IMR-90 (cell line): Measurements from ENCODE around the gene NUPR1. TPM values are rescaled to one million over a fixed set of nuclear protein-coding genes. Genes with fewer than 3 reads are reported as not detected.

ENCODE experiments used
- ATAC-seq: fragments of 200-7000 bp; cut with Tn5 transposase; 2 replicates; pipeline ENCODE4 v1.9.1; 2020; ENCODE audit warnings: low read depth, mild to moderate bottlenecking, moderate library complexity
- BruUV-seq: library from RNA; stranded (reverse); fragments of 400-500 nt; replicated peaks from 2 replicates; lab custom pipeline; 2021; lab: Mats Ljungman, UMichigan
- CTCF ChIA-PET: fragments of 300-600 bp; formaldehyde crosslinking; extraction: SDS; loops from one replicate; lab custom pipeline; 2021; ENCODE audit warnings: antibody characterized with exemption; lab: Yijun Ruan, JAX
- POLR2A ChIA-PET: fragments of 300-600 bp; sonication (Branson Sonifier 250); formaldehyde crosslinking; loops from one replicate; lab custom pipeline; 2022; ENCODE audit warnings: antibody characterized with exemption; ENCODE audit not compliant: unreplicated experiment; lab: Charles Lee
- DNase-seq: peaks from one replicate; pipeline ENCODE4 v3.0.0; 2013
- H2AFZ ChIP-seq: replicated peaks from 2 replicates; pipeline ENCODE3; 2013; ENCODE audit warnings: low read length, mild to moderate bottlenecking; ENCODE audit not compliant: poor library complexity
- H2AK5ac ChIP-seq: 2 replicates; pipeline ENCODE4 v1.6.1; 2013; ENCODE audit warnings: low read depth, low read length, inconsistent platforms
- H2AK9ac ChIP-seq: replicated peaks from 2 replicates; pipeline ENCODE3; 2013; ENCODE audit warnings: mild to moderate bottlenecking, low read depth, low read length, moderate library complexity; ENCODE audit not compliant: poor library complexity
- H2BK120ac ChIP-seq: 2 replicates; pipeline ENCODE4 v1.6.1; 2013; ENCODE audit warnings: low read depth, low read length, inconsistent platforms
- H2BK15ac ChIP-seq: 3 replicates; pipeline ENCODE4 v1.6.1; 2013; ENCODE audit warnings: low read depth, low read length, inconsistent platforms
- H2BK20ac ChIP-seq: 2 replicates; pipeline ENCODE4 v1.6.1; 2013; ENCODE audit warnings: low read depth, mild to moderate bottlenecking, inconsistent platforms, low read length, moderate library complexity
- H2BK5ac ChIP-seq: 2 replicates; pipeline ENCODE4 v1.6.1; 2013; ENCODE audit warnings: mild to moderate bottlenecking, low read depth, low read length, inconsistent platforms; ENCODE audit not compliant: poor library complexity, severe bottlenecking
- H3K14ac ChIP-seq: replicated peaks from 2 replicates; pipeline ENCODE4 v1.6.1; 2013; ENCODE audit warnings: low read depth, low read length, inconsistent platforms
- H3K18ac ChIP-seq: 2 replicates; pipeline ENCODE4 v1.6.1; 2013; ENCODE audit warnings: low read depth, low read length, control low read depth
- H3K23ac ChIP-seq: 2 replicates; pipeline ENCODE4 v1.6.1; 2013; ENCODE audit warnings: low read depth, low read length, inconsistent platforms
- H3K27ac ChIP-seq: 2 replicates; pipeline ENCODE4 v1.5.1; 2013; ENCODE audit warnings: mild to moderate bottlenecking, control low read depth, low read length; ENCODE audit not compliant: insufficient read depth
- H3K27me3 ChIP-seq: 2 replicates; pipeline ENCODE4 v1.6.1; 2013; ENCODE audit warnings: low read length; ENCODE audit not compliant: control insufficient read depth, insufficient read depth
- H3K36me3 ChIP-seq: 2 replicates; pipeline ENCODE4 v1.6.1; 2013; ENCODE audit warnings: low read length, mixed read lengths; ENCODE audit not compliant: control insufficient read depth, insufficient read depth
- H3K4ac ChIP-seq: 2 replicates; pipeline ENCODE4 v1.6.1; 2013; ENCODE audit warnings: low read depth, low read length, inconsistent platforms
- H3K4me1 ChIP-seq: 2 replicates; pipeline ENCODE4 v1.6.1; 2013; ENCODE audit warnings: low read length, mixed read lengths; ENCODE audit not compliant: control insufficient read depth, insufficient read depth
- H3K4me2 ChIP-seq: 2 replicates; pipeline ENCODE4 v1.6.1; 2013; ENCODE audit warnings: low read depth, mild to moderate bottlenecking, control low read depth, low read length, moderate library complexity
- H3K4me3 ChIP-seq: 2 replicates; pipeline ENCODE4 v1.5.1; 2013; ENCODE audit warnings: low read depth, mild to moderate bottlenecking, control low read depth, low read length, moderate library complexity; ENCODE audit not compliant: insufficient read depth
- H3K56ac ChIP-seq: 2 replicates; pipeline ENCODE4 v1.6.1; 2013; ENCODE audit warnings: low read length, inconsistent platforms; ENCODE audit not compliant: insufficient read depth; ENCODE audit errors: extremely low read depth
- H3K79me1 ChIP-seq, 2 experiments: 2 replicates each; pipeline ENCODE4 v1.6.1; 2013; ENCODE audit warnings: low read length in 2 of 2, inconsistent platforms in 1 of 2, low read depth in 1 of 2
- H3K9ac ChIP-seq: 2 replicates; pipeline ENCODE4 v1.6.1; 2013; ENCODE audit warnings: low read depth, low read length, control low read depth
- H3K9me1 ChIP-seq: 2 replicates; pipeline ENCODE4 v1.6.1; 2013; ENCODE audit warnings: low read length, inconsistent platforms; ENCODE audit not compliant: insufficient read depth
- H3K9me3 ChIP-seq: 2 replicates; pipeline ENCODE4 v1.6.1; 2013; ENCODE audit warnings: low read length; ENCODE audit not compliant: control insufficient read depth, insufficient read depth
- H4K20me1 ChIP-seq: 2 replicates; pipeline ENCODE4 v1.6.1; 2013; ENCODE audit warnings: low read length, inconsistent platforms; ENCODE audit not compliant: insufficient read depth
- H4K5ac ChIP-seq: 2 replicates; pipeline ENCODE4 v1.6.1; 2013; ENCODE audit warnings: mild to moderate bottlenecking, low read depth, low read length, control low read depth
- H4K8ac ChIP-seq, 2 experiments: 2 replicates each; pipeline ENCODE4 v1.6.1; 2013; ENCODE audit warnings: low read depth in 2 of 2, low read length in 2 of 2, control low read depth in 1 of 2, inconsistent platforms in 1 of 2
- H4K91ac ChIP-seq: 2 replicates; pipeline ENCODE4 v1.6.1; 2013; ENCODE audit warnings: low read depth, low read length, inconsistent platforms; ENCODE audit not compliant: insufficient read depth
- CTCF ChIP-seq: conservative IDR thresholded peaks from 2 replicates; pipeline ENCODE4 v1.5.1; 2012; ENCODE audit warnings: mild to moderate bottlenecking, low read depth, low read length, improper control_type of control experiment
- ELK1 ChIP-seq: fragments of 150-350 bp; IDR thresholded peaks from 2 replicates; pipeline ENCODE4 v1.6.1; 2016; ENCODE audit warnings: low read depth, mild to moderate bottlenecking, low read length, moderate library complexity, borderline replicate concordance
- MAZ ChIP-seq: IDR thresholded peaks from 2 replicates; pipeline ENCODE4 v1.6.1; 2012; ENCODE audit warnings: low read depth, mild to moderate bottlenecking, low read length, improper control_type of control experiment, moderate library complexity, borderline replicate concordance
- NFE2L2 ChIP-seq: fragments of 150-350 bp; IDR thresholded peaks from 2 replicates; pipeline ENCODE4 v1.6.1; 2016; ENCODE audit warnings: low read depth, mild to moderate bottlenecking, low read length
- WGBS, 2 experiments: methylation state at CpG; one replicate each; pipeline versions ENCODE4 v1.1.5 to v1.1.7; 2013; ENCODE audit warnings: missing lambda C conversion rate in 2 of 2; ENCODE audit not compliant: insufficient read length in 1 of 2; ENCODE audit errors: extremely low coverage in 2 of 2; 5-methylcytosine and 5-hydroxymethylcytosine counted together
- dilution Hi-C: fragments of 300-500 bp; cut with HindIII; formaldehyde crosslinking; loops from one replicate; pipeline ENCODE4 v1.14.3; 2018; ENCODE audit warnings: low sequenced_read_pairs; ENCODE audit not compliant: unreplicated experiment
- in situ Hi-C: fragments of 300-500 bp; cut with MboI; formaldehyde crosslinking; loops from 3 replicates; pipeline ENCODE4 v1.14.3; 2019; ENCODE audit warnings: low sequenced_read_pairs, inconsistent platforms, mixed read lengths
- intact Hi-C: fragments of 100-400 bp; cut with micrococcal nuclease; formaldehyde crosslinking; loops from 2 replicates; pipeline ENCODE4 v1.10.0; 2022
- polyA plus RNA-seq, 3 experiments: library from polyadenylated mRNA; depleted of rRNA; stranded (reverse); fragments of >200 nt; gene quantifications; 2 replicates each; pipeline ENCODE4 v1.2.3, GENCODE V29; 2012; ENCODE audit warnings: low replicate concordance in 1 of 3
- total RNA-seq: library from RNA; depleted of rRNA; stranded (reverse); fragments of >200 nt; gene quantifications from 2 replicates; pipeline ENCODE4 v1.2.3, GENCODE V29; 2012

NUPR1 gene
- total and polyA plus RNA-seq, 2 of the 4 experiments (the other 2 are of a cell fraction) = 10.2 to 27.9 TPM

GRCh38 chr16:28575446-28576109 is 36.8 kb upstream of the NUPR1 start:
- Histone ChIP-seq H2AK5ac (no peak overlapping the region), H3K4me1 (peaks cover 9% of the 10 kb centered on the region), H3K4me2 (no peak overlapping the region), H3K9ac (no peak overlapping the region), H3K9me3 (no peaks in the 10 kb centered on the region), H4K8ac (no peak overlapping the region), H4K20me1 (no peaks in the 10 kb centered on the region), H2BK5ac (no peak overlapping the region), H3K4ac (no peak overlapping the region), H3K18ac (no peak overlapping the region), H3K27ac (no peak overlapping the region), H3K56ac (no peak overlapping the region), H4K5ac (no peak overlapping the region), H3K36me3 (no peaks in the 10 kb centered on the region), H3K4me3 (no peak overlapping the region), H2BK15ac (no peak overlapping the region), H3K9me1 (no peaks in the 10 kb centered on the region; the same call in 1 of the 2 replicates), H3K23ac (no peak overlapping the region), H4K91ac (no peak overlapping the region), H2BK120ac (no peak overlapping the region), H3K79me1 (peaks cover 3 to 6% of the 10 kb centered on the region in 2 experiments; a peak in 1 of 4 replicates), H3K14ac (no peak overlapping the region), H2BK20ac (no peak overlapping the region), H2AK9ac (no peak overlapping the region), H3K27me3 (no peaks in the 10 kb centered on the region), H2AFZ (no peak overlapping the region)
- no TSS peak for BruUV-seq
- no peak for TF ChIP-seq NFE2L2
- no peak for TF ChIP-seq CTCF
- TF ChIP-seq ELK1 = no peak
- TF ChIP-seq MAZ = no peak
- no peak for ATAC-seq
- dilution Hi-C loops (no loop called here), intact Hi-C loops (no loop called here), in situ Hi-C loops (no loop called here)
- ChIA-PET CTCF (no interaction called here), POLR2A (no interaction called here)
- DNase-seq = no peak
- WGBS, 2 experiments = 100% methylated on average over 2 of the region's 8 CpGs; no CpG with 5 or more reads in 1 of the 2 experiments
